ENCODE data around the gene TMEM229B. TPM values are rescaled to one million over a fixed set of nuclear protein-coding genes. Genes with fewer than 3 reads are reported as not detected.

Gene TMEM229B
- total RNA-seq, 2 donors from 2014 or later, result 12.7 to 15.2 TPM

DNA sequence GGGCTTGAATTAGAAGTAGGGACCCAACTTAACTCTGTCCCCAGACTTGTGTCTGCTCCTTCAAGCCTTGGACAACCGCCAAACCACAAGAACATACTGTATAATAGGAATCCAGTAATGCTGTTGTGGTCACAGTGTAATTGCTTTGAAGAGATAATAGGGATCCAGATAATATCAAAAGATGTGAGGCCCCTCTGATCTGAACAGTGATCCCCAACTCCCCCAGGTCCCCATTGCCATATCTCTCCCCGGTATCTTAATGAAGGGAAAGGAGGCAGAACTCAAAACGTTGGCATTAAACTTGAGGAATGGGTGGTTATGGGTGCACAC lies 36.1 kb upstream of the TMEM229B start:
- H3K4me3 Mint-ChIP-seq, result no peak overlapping the region
- peaks cover 2% of the 10 kb centered on the region for H3K36me3 Mint-ChIP-seq (ENCODE audit: low read depth)
- no peak for ATAC-seq
- H3K27me3 Mint-ChIP-seq, result peaks cover 73% of the 10 kb centered on the region
- no peaks in the 10 kb centered on the region for H3K9me3 ChIP-seq (ENCODE audit: control insufficient read depth, low read length, poor library complexity, severe bottlenecking)
- no peak overlapping the region for H3K27ac Mint-ChIP-seq
- peaks cover 7% of the 10 kb centered on the region for H3K4me1 Mint-ChIP-seq
- DNase-seq, result no peak

DNA sequence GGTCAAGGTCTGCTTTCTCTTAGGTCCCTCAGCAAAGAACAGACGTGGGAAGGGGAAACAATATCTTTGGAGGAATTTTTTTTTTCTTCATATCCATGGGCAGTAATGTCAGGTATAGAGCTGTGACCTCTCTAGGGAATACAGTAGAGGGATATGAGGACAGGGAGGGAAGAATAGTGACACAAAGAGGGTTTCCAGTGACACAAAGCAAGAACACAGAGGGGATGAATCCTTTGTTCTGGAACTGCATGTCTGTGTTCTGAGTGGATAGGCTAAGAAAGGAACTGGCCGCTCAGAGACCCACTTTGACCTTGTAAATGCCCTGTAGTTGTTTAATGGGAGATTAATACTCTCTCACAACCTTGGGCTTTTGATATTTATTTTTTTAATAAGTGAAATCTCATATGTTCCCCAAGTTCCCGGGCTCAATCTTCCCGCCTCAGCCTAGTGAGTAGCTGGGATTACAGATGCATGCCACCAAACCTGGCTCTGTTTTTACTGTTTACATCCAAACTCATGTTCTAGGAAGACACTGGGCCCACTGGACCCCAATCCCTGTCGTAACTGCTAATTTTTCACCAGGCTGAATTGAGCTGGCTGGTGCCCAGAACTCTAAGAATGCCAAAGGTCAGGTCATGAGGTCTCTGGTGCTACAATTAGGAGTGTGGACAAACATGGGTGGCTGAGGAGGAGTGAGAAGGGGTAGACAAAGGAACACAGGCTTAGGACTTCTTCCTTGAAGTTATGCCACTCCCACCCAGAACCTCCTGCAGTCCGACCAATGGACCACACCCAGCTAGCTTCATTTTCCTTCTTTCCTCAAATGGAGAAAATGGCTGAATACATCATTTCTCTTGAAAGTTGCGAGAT lies 35.5 kb upstream of the TMEM229B start:
- Mint-ChIP-seq H3K27ac (no peak overlapping the region), H3K4me1 (peaks cover 7% of the 10 kb centered on the region), H3K36me3 (ENCODE audit: low read depth) (peaks cover 2% of the 10 kb centered on the region), H3K27me3 (peaks cover 67% of the 10 kb centered on the region), H3K4me3 (no peak overlapping the region)
- no peak for DNase-seq
- no peaks in the 10 kb centered on the region for H3K9me3 ChIP-seq (ENCODE audit: control insufficient read depth, low read length, poor library complexity, severe bottlenecking)
- ATAC-seq, result no peak

DNA sequence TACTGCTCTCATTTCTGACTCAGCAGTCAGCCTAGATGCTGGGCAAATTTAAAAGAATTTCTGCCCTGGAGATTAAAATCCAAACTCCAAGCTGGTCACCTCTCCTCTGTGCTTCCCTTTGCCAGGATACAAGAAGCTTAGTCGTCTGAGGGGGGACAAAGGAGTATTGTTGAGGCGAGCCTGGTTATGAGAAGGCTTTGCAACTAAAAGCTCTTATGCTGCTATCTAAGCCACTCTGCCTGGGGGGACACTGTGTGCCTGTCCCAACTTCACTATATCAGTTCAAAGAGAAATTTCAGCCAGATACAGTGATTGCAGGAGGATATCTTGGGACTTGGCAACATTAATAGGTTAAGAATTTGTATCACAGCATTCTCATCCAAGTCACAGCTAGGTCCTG lies 33.7 kb upstream of the TMEM229B start:
- Mint-ChIP-seq H3K27ac (no peak overlapping the region), H3K36me3 (ENCODE audit: low read depth) (peaks cover 2% of the 10 kb centered on the region), H3K4me1 (peaks cover 8% of the 10 kb centered on the region), H3K27me3 (peaks cover 59% of the 10 kb centered on the region), H3K4me3 (no peak overlapping the region)
- ATAC-seq, result no peak
- no peaks in the 10 kb centered on the region for H3K9me3 ChIP-seq (ENCODE audit: control insufficient read depth, low read length, poor library complexity, severe bottlenecking)
- DNase-seq, result no peak

DNA sequence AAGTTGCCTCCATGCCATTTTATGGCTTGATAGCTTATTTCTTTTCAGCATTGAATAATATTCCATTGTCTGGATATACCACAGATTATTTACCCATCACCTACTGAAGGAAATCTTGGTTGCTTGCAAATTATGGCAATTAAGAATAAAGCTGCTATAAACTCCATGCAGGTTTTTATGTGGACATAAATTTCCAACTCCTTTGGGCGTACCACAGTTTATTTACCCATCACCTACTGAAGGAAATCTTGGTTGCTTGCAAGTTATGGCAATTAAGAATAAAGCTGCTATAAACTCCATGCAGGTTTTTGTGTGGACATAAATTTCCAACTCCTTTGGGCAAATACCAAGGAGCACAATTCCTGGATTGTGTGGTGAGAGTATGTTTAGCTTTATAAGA lies 32.0 kb upstream of the TMEM229B start:
- Mint-ChIP-seq H3K4me1 (peaks cover 5% of the 10 kb centered on the region), H3K27ac (no peak overlapping the region), H3K27me3 (peaks cover 42% of the 10 kb centered on the region), H3K36me3 (ENCODE audit: low read depth) (peaks cover 2% of the 10 kb centered on the region), H3K4me3 (no peak overlapping the region)
- no peaks in the 10 kb centered on the region for H3K9me3 ChIP-seq (ENCODE audit: control insufficient read depth, low read length, poor library complexity, severe bottlenecking)
- DNase-seq, result no peak
- no peak for ATAC-seq

DNA sequence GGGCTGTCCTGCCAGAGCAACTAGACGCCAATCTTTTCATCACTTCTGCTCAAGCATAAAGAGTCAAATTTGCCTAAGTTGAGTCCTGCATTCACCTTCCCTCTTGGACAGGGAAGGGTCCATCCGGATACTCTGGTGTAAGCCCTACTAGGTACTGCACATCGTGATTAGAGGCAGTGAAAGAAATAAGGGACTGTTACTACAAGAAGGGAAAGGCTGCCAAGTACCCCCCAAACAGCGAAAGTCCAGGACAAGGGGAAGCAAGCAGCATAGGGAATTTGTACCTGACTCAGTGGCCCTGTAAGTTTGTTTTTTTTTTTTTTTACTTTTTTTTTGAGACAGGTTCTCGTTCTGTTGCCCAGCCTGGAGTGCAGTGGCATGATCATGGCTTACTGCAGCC lies 30.9 kb upstream of the TMEM229B start:
- Mint-ChIP-seq H3K27ac (no peak overlapping the region), H3K4me1 (peaks cover 8% of the 10 kb centered on the region), H3K36me3 (ENCODE audit: low read depth) (peaks cover 2% of the 10 kb centered on the region), H3K4me3 (no peak overlapping the region), H3K27me3 (peaks cover 34% of the 10 kb centered on the region)
- DNase-seq, result no peak
- H3K9me3 ChIP-seq (ENCODE audit: control insufficient read depth, low read length, poor library complexity, severe bottlenecking), result no peaks in the 10 kb centered on the region
- no peak for ATAC-seq

DNA sequence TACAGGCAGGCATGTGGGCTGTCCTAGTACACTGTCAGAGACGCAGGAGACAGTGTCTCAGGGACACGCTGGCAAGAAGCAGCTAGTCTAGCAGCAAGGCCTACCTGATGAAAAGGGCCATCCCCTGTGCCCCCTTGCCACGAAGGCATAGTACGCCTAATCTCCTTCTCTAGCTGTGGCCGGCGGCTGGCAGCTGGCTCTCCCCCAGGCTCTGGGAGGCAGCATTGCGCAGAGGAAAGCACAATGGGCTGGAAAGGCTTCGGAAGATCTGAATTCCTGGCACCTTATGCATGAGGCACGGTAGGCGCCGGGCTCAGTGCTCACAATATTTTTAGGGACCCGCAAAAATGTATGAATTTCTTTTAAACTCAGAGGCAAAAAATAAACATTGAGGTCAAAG lies 28.6 kb upstream of the TMEM229B start:
- peaks cover 14% of the 10 kb centered on the region for H3K4me1 Mint-ChIP-seq
- no peak for ATAC-seq
- H3K27ac Mint-ChIP-seq, result peak overlapping the region; percentile 9
- peaks cover 2% of the 10 kb centered on the region for H3K36me3 Mint-ChIP-seq (ENCODE audit: low read depth)
- no peak overlapping the region for H3K4me3 Mint-ChIP-seq
- H3K9me3 ChIP-seq (ENCODE audit: control insufficient read depth, low read length, poor library complexity, severe bottlenecking), result no peaks in the 10 kb centered on the region
- DNase-seq, result no peak
- H3K27me3 Mint-ChIP-seq, result peaks cover 11% of the 10 kb centered on the region

DNA sequence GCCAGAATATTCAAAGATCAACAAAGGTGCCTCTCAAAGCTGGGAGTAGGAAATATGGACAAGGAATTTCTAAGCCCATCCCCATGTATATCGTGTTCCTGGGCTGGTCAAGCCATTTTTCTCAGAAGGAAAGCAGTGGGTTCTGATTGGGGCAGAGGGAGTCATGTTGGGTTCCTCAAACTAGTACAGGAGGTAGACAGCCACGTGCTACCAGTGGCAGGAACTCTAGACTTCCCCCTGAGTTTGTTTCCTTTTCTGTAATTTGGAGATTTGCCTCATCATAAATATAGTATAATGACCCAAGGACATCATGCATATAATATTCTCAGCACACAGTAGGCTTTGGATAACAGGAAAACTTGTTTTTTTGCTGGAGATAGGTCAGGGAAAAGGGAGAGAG lies 28.2 kb upstream of the TMEM229B start:
- ATAC-seq (no peak), DNase-seq (no peak)
- H3K27me3 Mint-ChIP-seq, result peaks cover 10% of the 10 kb centered on the region
- peaks cover 2% of the 10 kb centered on the region for H3K36me3 Mint-ChIP-seq (ENCODE audit: low read depth)
- H3K4me1 Mint-ChIP-seq, result peaks cover 14% of the 10 kb centered on the region
- no peak overlapping the region for H3K4me3 Mint-ChIP-seq
- H3K27ac Mint-ChIP-seq, result peak overlapping the region; percentile 9
- H3K9me3 ChIP-seq (ENCODE audit: control insufficient read depth, low read length, poor library complexity, severe bottlenecking), result no peaks in the 10 kb centered on the region

DNA sequence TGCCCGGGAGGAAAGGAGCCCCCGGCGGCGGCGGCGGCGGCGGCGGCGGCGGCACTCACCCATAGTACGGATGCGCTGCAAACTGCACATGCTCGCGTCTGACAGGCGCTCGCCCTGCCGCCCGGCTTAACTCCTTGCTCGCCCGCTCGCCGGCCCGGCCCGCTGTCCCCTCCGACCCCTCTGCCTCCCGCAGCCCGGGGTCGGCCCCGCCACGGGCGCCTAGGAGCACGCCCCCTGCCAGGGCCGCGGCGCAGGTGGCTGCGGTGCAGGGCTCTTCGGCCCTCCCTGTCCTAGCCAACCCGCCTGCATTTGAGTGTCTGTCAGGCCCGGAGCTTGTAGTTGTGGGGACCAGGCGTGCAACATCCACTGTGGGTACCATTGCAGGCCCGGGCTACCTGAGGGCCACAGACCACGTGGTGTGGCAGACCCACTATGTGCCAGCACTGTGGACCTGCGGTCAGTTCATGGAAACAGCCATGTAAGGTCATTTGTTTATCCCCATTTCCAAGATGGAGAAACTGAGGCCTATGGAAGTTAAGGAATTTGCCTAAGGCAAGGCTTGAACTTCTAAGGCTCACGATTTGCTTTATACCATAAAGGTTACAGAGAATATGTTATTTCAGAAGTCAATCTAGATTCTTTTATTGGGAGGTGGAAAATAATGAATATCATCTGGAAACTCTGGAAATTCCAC lies 27.0 kb upstream of the TMEM229B start:
- Mint-ChIP-seq H3K27me3 (no peaks in the 10 kb centered on the region), H3K36me3 (ENCODE audit: low read depth) (no peaks in the 10 kb centered on the region), H3K4me3 (peak overlapping the region; percentile 95), H3K27ac (peak overlapping the region; percentile 9), H3K4me1 (peaks cover 14% of the 10 kb centered on the region)
- peak; percentile 79 for ATAC-seq
- no peak for DNase-seq
- no peaks in the 10 kb centered on the region for H3K9me3 ChIP-seq (ENCODE audit: control insufficient read depth, low read length, poor library complexity, severe bottlenecking)

DNA sequence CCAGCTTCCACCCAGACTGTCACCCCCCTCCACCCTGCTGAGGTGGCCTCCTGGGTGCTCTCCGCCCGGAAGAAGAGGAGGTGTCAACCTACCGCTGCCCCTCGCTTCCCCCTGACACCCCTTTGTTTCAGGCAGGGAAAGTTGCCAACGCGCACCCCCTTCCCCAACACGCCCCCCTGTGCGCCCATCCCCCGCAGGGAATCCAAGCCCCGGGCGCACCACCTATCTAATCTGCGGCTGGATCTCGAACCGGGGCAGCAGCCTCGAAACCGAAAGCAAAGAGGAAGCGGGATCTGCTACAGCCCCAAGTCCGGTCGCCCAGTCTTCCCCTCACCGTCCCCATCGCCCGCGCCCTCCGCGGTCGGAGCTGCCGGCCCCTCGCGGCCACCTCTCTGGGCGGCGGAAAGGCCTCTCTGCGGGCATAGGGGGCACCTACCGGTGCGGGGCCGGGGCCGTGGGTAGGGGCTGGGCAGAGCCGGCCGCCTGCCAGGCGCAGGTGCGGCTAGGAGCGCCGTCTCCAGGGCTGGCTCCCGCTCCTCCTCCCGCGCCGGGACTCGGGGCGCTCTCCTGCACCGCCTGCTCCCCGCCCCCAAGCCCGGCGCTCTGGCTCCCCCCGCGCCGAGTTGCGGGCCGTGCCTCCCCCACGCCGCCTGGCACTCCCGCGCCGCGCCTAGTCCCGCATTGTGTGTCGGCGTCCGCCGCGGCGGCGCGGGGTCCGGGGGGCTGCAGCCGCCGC lies 26.3 kb upstream of the TMEM229B start:
- H3K4me1 Mint-ChIP-seq, result peaks cover 16% of the 10 kb centered on the region
- H3K27ac Mint-ChIP-seq, result peak overlapping the region; percentile 78
- DNase-seq (peak; percentile 17 to 44 (median 33)), ATAC-seq (peak; percentile 79)
- H3K4me3 Mint-ChIP-seq, result peak overlapping the region; percentile 95
- no peaks in the 10 kb centered on the region for H3K36me3 Mint-ChIP-seq (ENCODE audit: low read depth)
- H3K9me3 ChIP-seq (ENCODE audit: control insufficient read depth, low read length, poor library complexity, severe bottlenecking), result no peaks in the 10 kb centered on the region
- no peaks in the 10 kb centered on the region for H3K27me3 Mint-ChIP-seq

DNA sequence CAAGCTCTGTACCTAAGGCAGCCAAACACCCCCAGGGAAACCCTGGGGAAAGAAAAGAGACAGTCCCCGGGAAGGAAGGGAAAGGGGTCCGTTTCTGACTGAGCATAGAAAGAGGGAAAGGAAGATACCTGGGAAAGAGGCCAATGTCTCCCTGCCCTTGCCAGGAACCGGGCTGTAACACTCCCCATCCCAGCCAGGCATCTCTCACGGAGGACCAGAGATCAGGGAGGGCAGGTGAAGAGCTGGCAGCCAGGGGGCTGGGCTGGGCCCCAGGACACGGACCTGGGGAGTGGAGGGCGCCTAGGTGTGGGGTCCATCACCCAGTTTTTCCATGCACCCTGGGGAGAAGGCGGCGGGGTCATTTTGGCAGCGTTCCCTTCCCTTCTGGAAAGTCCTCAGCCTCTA lies 25.7 kb upstream of the TMEM229B start:
- H3K9me3 ChIP-seq (ENCODE audit: control insufficient read depth, low read length, poor library complexity, severe bottlenecking), result no peaks in the 10 kb centered on the region
- DNase-seq (no peak), ATAC-seq (no peak)
- Mint-ChIP-seq H3K27me3 (no peaks in the 10 kb centered on the region), H3K36me3 (ENCODE audit: low read depth) (no peaks in the 10 kb centered on the region), H3K4me3 (peak overlapping the region; percentile 95), H3K27ac (peak overlapping the region; percentile 78), H3K4me1 (peaks cover 16% of the 10 kb centered on the region)

DNA sequence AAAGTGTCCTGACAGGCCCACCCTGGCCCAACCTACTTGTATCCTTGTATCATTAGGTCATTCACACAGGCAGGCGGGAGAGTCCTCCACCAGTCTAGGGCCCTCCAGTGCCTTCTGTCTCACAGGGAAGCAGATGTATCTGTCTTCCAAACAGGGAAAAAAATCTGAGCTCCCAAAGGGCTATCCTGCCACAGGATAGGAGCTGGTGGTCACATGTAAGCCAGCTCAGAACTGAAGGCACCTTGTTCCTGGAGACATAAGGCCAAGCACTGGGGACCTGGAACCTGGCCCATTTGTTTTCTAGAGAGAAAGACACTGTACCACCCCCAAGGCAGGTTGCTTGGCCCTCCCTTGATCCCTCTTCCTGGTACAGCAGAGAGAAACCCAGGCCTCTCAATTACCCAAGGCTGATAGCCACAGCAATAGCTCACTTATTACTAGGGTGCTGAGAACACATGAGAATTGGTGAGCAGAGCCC lies 25.1 kb upstream of the TMEM229B start:
- H3K36me3 Mint-ChIP-seq (ENCODE audit: low read depth), result no peaks in the 10 kb centered on the region
- H3K4me1 Mint-ChIP-seq, result peaks cover 14% of the 10 kb centered on the region
- H3K27ac Mint-ChIP-seq, result peak overlapping the region; percentile 78
- H3K9me3 ChIP-seq (ENCODE audit: control insufficient read depth, low read length, poor library complexity, severe bottlenecking), result no peaks in the 10 kb centered on the region
- H3K27me3 Mint-ChIP-seq, result no peaks in the 10 kb centered on the region
- ATAC-seq (no peak), DNase-seq (no peak)
- H3K4me3 Mint-ChIP-seq, result peak overlapping the region; percentile 95

DNA sequence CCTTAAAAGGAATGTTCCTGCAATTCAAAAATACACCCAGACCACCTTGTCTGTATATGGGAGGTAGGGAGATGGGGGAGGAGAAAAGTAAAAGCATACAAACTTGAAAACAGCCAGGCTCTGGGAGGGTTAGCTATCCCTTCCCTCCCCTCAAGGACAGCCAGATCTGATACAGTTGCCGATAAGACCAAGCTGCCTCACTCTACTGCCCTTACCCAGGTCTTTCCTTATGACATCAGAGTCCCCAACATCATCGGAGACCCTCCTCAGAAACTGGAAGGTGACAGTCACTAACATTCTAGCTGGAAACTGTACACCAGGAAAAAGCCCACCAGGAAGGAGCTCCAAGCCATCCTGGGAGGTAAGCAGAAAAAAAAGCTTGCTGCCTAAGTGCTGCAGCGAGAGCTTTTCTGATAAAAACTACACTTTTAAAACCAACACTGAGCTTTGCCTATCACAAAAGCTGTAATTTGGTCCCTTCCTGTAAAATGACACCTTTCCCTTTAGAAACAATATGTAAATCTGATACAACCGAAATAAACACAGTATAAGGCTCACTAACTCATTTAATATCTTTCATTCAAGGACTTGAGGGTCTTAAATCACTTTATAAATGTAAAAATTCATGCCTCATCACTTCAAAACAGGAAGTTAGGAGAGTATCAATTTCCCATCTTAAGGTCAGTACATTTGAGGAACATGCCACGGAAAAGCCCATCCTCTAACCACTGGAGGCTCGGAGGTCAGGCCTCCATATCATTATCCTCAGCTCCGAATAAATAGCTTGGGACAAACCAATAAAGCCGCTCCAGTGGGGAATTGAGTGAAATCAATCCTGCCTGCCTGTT lies 24.2 kb upstream of the TMEM229B start:
- ATAC-seq (no peak), DNase-seq (no peak)
- Mint-ChIP-seq H3K4me1 (peaks cover 15% of the 10 kb centered on the region), H3K4me3 (no peak overlapping the region), H3K36me3 (ENCODE audit: low read depth) (no peaks in the 10 kb centered on the region), H3K27ac (no peak overlapping the region), H3K27me3 (no peaks in the 10 kb centered on the region)
- H3K9me3 ChIP-seq (ENCODE audit: control insufficient read depth, low read length, poor library complexity, severe bottlenecking), result no peaks in the 10 kb centered on the region
